ENCODE results near the gene TOMT. TPM values are rescaled to one million over a fixed set of nuclear protein-coding genes. Genes with fewer than 3 reads are reported as not detected.
A peak's percentile ranks its signal among the peaks of the same experiment; 100 is the strongest.

TOMT gene
- total and polyA plus RNA-seq, 2 of the 13 experiments (the other 11 are each of a cell fraction or from before 2014, with no cell fraction given), result not detected

GRCh38 chr11:72112143-72112977 lies 6.6 kb downstream of the TOMT start, which contains the start of gene ANAPC15 (continued):
- TF ChIP-seq NCOA5 (CRISPR knock-in tag; IDR thresholded peaks at IDR 0.05), result no peak
- no peak for TF ChIP-seq BRF2 (CRISPR knock-in tag; IDR thresholded peaks at IDR 0.05)
- no peak for TF ChIP-seq HOXA7 (CRISPR knock-in tag; IDR thresholded peaks at IDR 0.05)
- no peak for TF ChIP-seq ZNF576 (CRISPR knock-in tag; IDR thresholded peaks at IDR 0.05)
- TF ChIP-seq USF2 (IDR thresholded peaks at IDR 0.05; ENCODE audit: low read depth, low read length), result no peak; the same call in 1 of the 2 replicates
- TF ChIP-seq USF2 (CRISPR knock-in tag; IDR thresholded peaks at IDR 0.05; ENCODE audit: borderline replicate concordance), result peak; percentile 66; the same call in 1 of the 2 replicates
- TF ChIP-seq MAZ (IDR thresholded peaks at IDR 0.05; ENCODE audit: borderline replicate concordance, low read depth, low read length), result 0 out of 2 replicates have a peak, but pooled peaks have one; percentile 55
- TF ChIP-seq MAZ (CRISPR knock-in tag; IDR thresholded peaks at IDR 0.05; ENCODE audit: low read depth), result peak; percentile 55; the same call in 1 of the 2 replicates
- TF ChIP-seq KDM5A (IDR thresholded peaks at IDR 0.05; ENCODE audit: borderline replicate concordance, low read length), result peak; percentile 85; the same call in 1 of the 2 replicates
- no peak for TF ChIP-seq CAMTA2 (CRISPR knock-in tag; IDR thresholded peaks at IDR 0.05; ENCODE audit: borderline replicate concordance)
- TF ChIP-seq ZNF484 (CRISPR knock-in tag; IDR thresholded peaks at IDR 0.05; ENCODE audit: borderline replicate concordance, low read depth), result no peak
- no peak; the same call in 1 of the 2 replicates for TF ChIP-seq EHMT2 (IDR thresholded peaks at IDR 0.05; ENCODE audit: borderline replicate concordance, low read depth, low read length)
- TF ChIP-seq KMT2B (CRISPR knock-in tag; IDR thresholded peaks at IDR 0.05), result peak; percentile 75; the same call in 1 of the 2 replicates
- peak in 1 of 2 experiments; percentile 52; a peak in 1 of 4 replicates for TF ChIP-seq KLF16 (CRISPR knock-in tag; IDR thresholded peaks at IDR 0.05)
- no peak for TF ChIP-seq ZKSCAN8 (CRISPR knock-in tag; IDR thresholded peaks at IDR 0.05; ENCODE audit: borderline replicate concordance)
- TF ChIP-seq ZNF276 (CRISPR knock-in tag; IDR thresholded peaks at IDR 0.05; ENCODE audit: low read depth), result 0 out of 2 replicates have a peak, but pooled peaks have one; percentile 83
- TF ChIP-seq SNAI1 (CRISPR knock-in tag; IDR thresholded peaks at IDR 0.05; ENCODE audit: borderline replicate concordance), result no peak
- TF ChIP-seq GZF1 (CRISPR knock-in tag; IDR thresholded peaks at IDR 0.05), result no peak
- TF ChIP-seq ZHX1 (CRISPR knock-in tag; IDR thresholded peaks at IDR 0.05; ENCODE audit: low read depth), result no peak

Measured in HepG2 (cell line).